OCI-LY1 (cell line): ENCODE data around the gene CELSR1.

Source experiments
- H2AFZ ChIP-seq: fragments of 200-600 bp; sonication (generic), shearing (Covaris generic); 2 replicates; pipeline ENCODE4 v1.6.0; 2014; ENCODE audit warnings: antibody characterized with exemption, mild to moderate bottlenecking, low read length
- H3F3A ChIP-seq: fragments of 200-600 bp; sonication (generic), shearing (Covaris generic); 2 replicates; pipeline ENCODE4 v1.6.0; 2014; ENCODE audit warnings: mild to moderate bottlenecking, antibody characterized with exemption, low read length, moderate library complexity; ENCODE audit not compliant: insufficient read depth
- H3K27ac ChIP-seq: fragments of 200-600 bp; sonication (generic); 2 replicates; pipeline ENCODE4 v1.5.1; 2014; ENCODE audit warnings: low read length, mixed run types, mild to moderate bottlenecking, low read depth; ENCODE audit not compliant: poor library complexity, severe bottlenecking
- H3K27me3 ChIP-seq: fragments of 200-600 bp; sonication (generic); 2 replicates; pipeline ENCODE4 v1.6.0; 2014; ENCODE audit warnings: antibody characterized with exemption, mild to moderate bottlenecking, low read length, moderate library complexity; ENCODE audit not compliant: insufficient read depth
- H3K36me3 ChIP-seq: fragments of 200-600 bp; sonication (generic); 2 replicates; pipeline ENCODE4 v1.6.1; 2014; ENCODE audit warnings: mild to moderate bottlenecking, antibody characterized with exemption, low read length, moderate library complexity, mixed read lengths; ENCODE audit not compliant: insufficient read depth
- H3K4me1 ChIP-seq: fragments of 200-600 bp; sonication (generic); 2 replicates; pipeline ENCODE4 v1.5.1; 2014; ENCODE audit warnings: mild to moderate bottlenecking, low read length, moderate library complexity; ENCODE audit not compliant: insufficient read depth, severe bottlenecking
- H3K4me2 ChIP-seq: fragments of 200-600 bp; sonication (generic), shearing (Covaris generic); 2 replicates; pipeline ENCODE4 v1.6.1; 2014; ENCODE audit warnings: low read length
- H3K4me3 ChIP-seq: fragments of 200-600 bp; sonication (generic); 2 replicates; pipeline ENCODE4 v1.5.1; 2014; ENCODE audit warnings: low read length, low read depth, mild to moderate bottlenecking, mixed read lengths; ENCODE audit not compliant: poor library complexity, severe bottlenecking
- H3K79me2 ChIP-seq: fragments of 200-600 bp; shearing (Covaris generic); 2 replicates; pipeline ENCODE4 v1.6.1; 2016; ENCODE audit warnings: mixed run types, low read length, mixed read lengths; ENCODE audit not compliant: insufficient read depth
- H3K9ac ChIP-seq: fragments of 200-600 bp; sonication (generic), shearing (Covaris generic); 2 replicates; pipeline ENCODE4 v1.6.1; 2014; ENCODE audit warnings: mild to moderate bottlenecking, low read length, mixed read lengths
- H3K9me2 ChIP-seq: fragments of 200-600 bp; sonication (generic), shearing (Covaris generic); 2 replicates; pipeline ENCODE4 v1.6.1; 2014; ENCODE audit warnings: low read depth, mild to moderate bottlenecking, low read length, mixed read lengths
- H3K9me3 ChIP-seq: fragments of 200-600 bp; shearing (Covaris generic); 2 replicates; pipeline ENCODE4 v1.6.1; 2014; ENCODE audit warnings: low read length, mixed read lengths
- H4K20me1 ChIP-seq: fragments of 200-600 bp; sonication (generic), shearing (Covaris generic); 2 replicates; pipeline ENCODE4 v1.6.0; 2016; ENCODE audit warnings: mild to moderate bottlenecking, low read length; ENCODE audit not compliant: insufficient read depth
- CTCF ChIP-seq: fragments of 200-600 bp; sonication (generic), shearing (Covaris generic); IDR thresholded peaks from 2 replicates; pipeline ENCODE4 v1.5.1; 2017; ENCODE audit warnings: mild to moderate bottlenecking, antibody characterized with exemption, low read length, moderate library complexity, mixed read lengths
- EZH2 ChIP-seq: fragments of 200-600 bp; sonication (generic), shearing (Covaris generic); IDR thresholded peaks from 2 replicates; pipeline ENCODE4 v1.8.0; 2017; ENCODE audit warnings: borderline replicate concordance, mixed run types, mild to moderate bottlenecking, antibody characterized with exemption, low read length, moderate library complexity, mixed read lengths

The CELSR1 gene

GRCh38 chr22:46540874-46541273 is 3.5 kb upstream of the CELSR1 start:
- H3K4me1 ChIP-seq: no peaks in the 10 kb centered on the region
- TF ChIP-seq EZH2 (no peak), CTCF (no peak)
- no peak overlapping the region for H3K27ac ChIP-seq
- H2AFZ ChIP-seq: no peak overlapping the region
- no peak overlapping the region for H3K9ac ChIP-seq
- no peaks in the 10 kb centered on the region for H4K20me1 ChIP-seq
- no peaks in the 10 kb centered on the region for H3K9me3 ChIP-seq
- H3K79me2 ChIP-seq: no peaks in the 10 kb centered on the region
- H3K9me2 ChIP-seq: no peaks in the 10 kb centered on the region
- H3K4me3 ChIP-seq: no peak overlapping the region
- no peak overlapping the region for H3K4me2 ChIP-seq
- no peaks in the 10 kb centered on the region for H3K36me3 ChIP-seq
- H3F3A ChIP-seq: no peaks in the 10 kb centered on the region
- H3K27me3 ChIP-seq: peaks cover 14% of the 10 kb centered on the region; the same call in 1 of the 2 replicates

GRCh38 chr22:46539169-46539568 is 1.7 kb upstream of the CELSR1 start:
- no peak overlapping the region for H3K4me3 ChIP-seq
- H3K4me2 ChIP-seq: no peak overlapping the region

GRCh38 chr22:46538814-46539160 is 1.4 kb upstream of the CELSR1 start:
- no peak overlapping the region for H3K4me3 ChIP-seq
- H3K9ac ChIP-seq: no peak overlapping the region
- no peaks in the 10 kb centered on the region for H3F3A ChIP-seq
- TF ChIP-seq CTCF: no peak
- no peak for TF ChIP-seq EZH2
- no peak overlapping the region for H3K4me2 ChIP-seq
- peaks cover 14% of the 10 kb centered on the region; the same call in 1 of the 2 replicates for H3K27me3 ChIP-seq
- no peaks in the 10 kb centered on the region for H3K36me3 ChIP-seq
- no peaks in the 10 kb centered on the region for H4K20me1 ChIP-seq
- H3K4me1 ChIP-seq: no peaks in the 10 kb centered on the region
- no peaks in the 10 kb centered on the region for H3K9me3 ChIP-seq
- H3K79me2 ChIP-seq: no peaks in the 10 kb centered on the region
- no peak overlapping the region for H2AFZ ChIP-seq
- H3K27ac ChIP-seq: no peak overlapping the region
- H3K9me2 ChIP-seq: no peaks in the 10 kb centered on the region

More at GRCh38 chr22:46539169-46539568, 1.7 kb upstream of the CELSR1 start:
- Histone ChIP-seq H3K9ac (no peak overlapping the region), H3K27ac (no peak overlapping the region), H3K27me3 (peaks cover 14% of the 10 kb centered on the region; the same call in 1 of the 2 replicates), H3K9me2 (no peaks in the 10 kb centered on the region), H3K9me3 (no peaks in the 10 kb centered on the region), H4K20me1 (no peaks in the 10 kb centered on the region), H3K4me1 (no peaks in the 10 kb centered on the region), H3K79me2 (no peaks in the 10 kb centered on the region), H3F3A (no peaks in the 10 kb centered on the region), H3K36me3 (no peaks in the 10 kb centered on the region), H2AFZ (no peak overlapping the region)
- TF ChIP-seq EZH2 (no peak), CTCF (no peak)
